Activated CD8-positive, alpha-beta memory T cell treated with anti-CD3 and anti-CD28 coated beads, Interleukin-2, amount 50 U/mL, for 24 hours (primary cell): ENCODE measurements around the gene ELAVL3.
"Not testable (repeated sequence)": the region's sequence is repeated elsewhere in the genome, so short reads cannot be mapped to it uniquely, and the experiment has no call there.

Experiments used
- DNase-seq: peaks from one replicate; pipeline ENCODE4 v3.0.0-alpha.2; 2020; ENCODE audit errors: extremely low read depth

Gene ELAVL3

GRCh38 chr19:11406703-11407236 lies 74.1 kb downstream of the ELAVL3 start:
- not testable (repeated sequence) for DNase-seq

GRCh38 chr19:11405846-11406643 lies 74.8 kb downstream of the ELAVL3 start:
- no peak for DNase-seq

GRCh38 chr19:11404588-11405222 lies 76.1 kb downstream of the ELAVL3 start:
- no peak for DNase-seq

GRCh38 chr19:11401808-11402543 lies 78.9 kb downstream of the ELAVL3 start:
- no peak for DNase-seq
